ENCODE measurements around the gene ADAMTSL3. TPM values are rescaled to one million over a fixed set of nuclear protein-coding genes. Genes with fewer than 3 reads are reported as not detected.

The ADAMTSL3 gene
- total and polyA plus RNA-seq, 2 of the 8 experiments (the other 6 are each of a cell fraction or from before 2014, with no cell fraction given): 0.35 to 1.4 TPM

DNA sequence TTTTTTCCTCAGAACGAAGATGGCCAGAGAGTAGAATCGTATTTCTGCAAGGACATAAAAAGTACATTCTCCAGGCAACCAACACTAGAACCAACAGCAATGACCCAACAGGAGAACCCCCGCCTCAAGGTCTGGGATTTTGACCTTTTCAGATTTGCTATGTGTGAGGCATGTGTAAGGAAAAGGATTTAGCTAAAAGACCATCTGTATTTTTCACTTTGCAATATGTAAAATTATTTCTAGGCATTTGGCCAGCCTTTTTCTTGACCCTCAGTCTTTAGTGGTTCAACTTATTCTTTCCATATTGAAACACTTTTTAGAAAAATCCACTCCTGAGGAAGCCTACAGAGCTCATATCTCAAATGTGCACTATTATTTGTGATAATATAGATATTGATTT, 362.4 kb downstream of the ADAMTSL3 start:
- Histone ChIP-seq H3K56ac (replicated peaks; ENCODE audit: insufficient read length, low read depth, low read length) (no peak overlapping the region), H4K5ac (ENCODE audit: insufficient read length, low read depth, low read length) (no peak overlapping the region), H3K23ac (ENCODE audit: insufficient read length) (no peak overlapping the region), H3K4me2 (ENCODE audit: insufficient read depth in 1 of 2, low read depth in 2 of 2, low read length in 2 of 2) (no peak overlapping the region), H3K18ac (ENCODE audit: extremely low read depth, low read length) (no peak overlapping the region), H3K79me2 (ENCODE audit: control insufficient read depth in 1 of 2, insufficient read depth in 2 of 2, low read length in 2 of 2) (no peaks in the 10 kb centered on the region), H4K20me1 (replicated peaks in 1 of 2; ENCODE audit: control insufficient read depth in 1 of 2, insufficient read depth in 2 of 2, low read length in 2 of 2) (no peaks in the 10 kb centered on the region), H3K27ac (ENCODE audit: low read depth, low read length) (no peak overlapping the region), H4K8ac (ENCODE audit: extremely low read depth, insufficient read depth, low read length) (no peak overlapping the region), H3K27me3 (replicated peaks in 1 of 4; ENCODE audit: control insufficient read depth in 3 of 4, extremely low read depth in 1 of 4, insufficient read depth in 3 of 4, low read length in 3 of 4) (no peaks in the 10 kb centered on the region), H3K4me3 (ENCODE audit: extremely low read depth in 1 of 4, insufficient read depth in 2 of 4, low read depth in 3 of 4, low read length in 4 of 4) (no peak overlapping the region), H3K4ac (replicated peaks; ENCODE audit: insufficient read length, low read depth, low read length) (no peak overlapping the region), H2BK5ac (ENCODE audit: low read depth, low read length) (no peak overlapping the region), H3K79me1 (ENCODE audit: low read depth, low read length) (no peaks in the 10 kb centered on the region), H3K9ac (replicated peaks in 1 of 4; ENCODE audit: extremely low read depth in 1 of 4, low read depth in 3 of 4, low read length in 3 of 4) (no peak overlapping the region), H3K4me1 (replicated peaks in 1 of 4; ENCODE audit: control insufficient read depth in 3 of 4, insufficient read depth in 4 of 4, low read length in 3 of 4) (no peaks in the 10 kb centered on the region), H3K14ac (ENCODE audit: insufficient read length) (no peak overlapping the region), H2BK120ac (replicated peaks; ENCODE audit: low read depth, low read length) (no peak overlapping the region), H2BK20ac (ENCODE audit: low read length) (no peak overlapping the region), H2AK5ac (ENCODE audit: low read depth, low read length) (no peak overlapping the region), H3K36me3 (ENCODE audit: control insufficient read depth in 2 of 4, insufficient read depth in 4 of 4, low read length in 3 of 4) (no peaks in the 10 kb centered on the region), H2AFZ (ENCODE audit: low read length) (no peak overlapping the region), H3K9me3 (ENCODE audit: insufficient read depth in 2 of 2, low read depth in 1 of 2, low read length in 1 of 2) (no peaks in the 10 kb centered on the region), H2BK12ac (ENCODE audit: low read depth, low read length) (no peak overlapping the region), H4K91ac (replicated peaks; ENCODE audit: insufficient read length, low read length) (no peak overlapping the region), H2BK15ac (ENCODE audit: low read length) (no peak overlapping the region), H3K23me2 (ENCODE audit: low read depth, low read length) (no peaks in the 10 kb centered on the region; the same call in 1 of the 2 replicates)
- CTCF ChIA-PET (ENCODE audit: partially characterized antibody): interaction anchor here (0.7 to 3.8 kb wide), 7 partner anchors 8 to 698 kb away, joined by 3 to 19 read pairs (median 5); no protein-coding TSS in a partner anchor
- FAIRE-seq: no peak
- WGBS, 2 experiments (ENCODE audit: extremely low coverage in 1 of 2, insufficient coverage in 1 of 2, insufficient read length in 1 of 2, insufficient replicate concordance in 2 of 2, low coverage in 1 of 2, low lambda C conversion rate in 2 of 2, missing lambda C conversion rate in 1 of 2): 81% methylated on average over 3 of the region's 3 CpGs; no CpG with 5 or more reads in 1 of the 2 experiments
- no peak for DNase-seq (ENCODE audit: low read depth in 1 of 2, low spot score in 2 of 2)
- POLR2A ChIA-PET (ENCODE audit: partially characterized antibody): no interaction called here
- TF ChIP-seq NANOG (IDR thresholded peaks at IDR 0.05; ENCODE audit: insufficient read depth, low read depth, low read length, poor library complexity, severe bottlenecking) (no peak), MAFK (IDR thresholded peaks at IDR 0.05; ENCODE audit: low read depth, low read length) (no peak), TEAD4 (IDR thresholded peaks at IDR 0.05; ENCODE audit: low read depth, low read length) (no peak), SRF (IDR thresholded peaks at IDR 0.05; ENCODE audit: low read depth, low read length) (no peak), PHF8 (conservative IDR thresholded peaks at IDR 0.05; ENCODE audit: low read depth, low read length) (no peak), CREB1 (IDR thresholded peaks at IDR 0.05) (no peak), KDM5A (IDR thresholded peaks at IDR 0.05; ENCODE audit: low read length) (no peak), POU5F1 (IDR thresholded peaks at IDR 0.05; ENCODE audit: low read depth, low read length) (no peak), ATF3 (IDR thresholded peaks at IDR 0.05; ENCODE audit: insufficient read depth, low read depth, low read length) (no peak), TAF7 (optimal IDR thresholded peaks at IDR 0.05; ENCODE audit: borderline replicate concordance, low read depth, low read length) (no peak), CHD2 (IDR thresholded peaks at IDR 0.05; ENCODE audit: low read length) (no peak), HDAC2 (IDR thresholded peaks at IDR 0.05; ENCODE audit: borderline replicate concordance in 1 of 2, low read depth in 2 of 2, low read length in 2 of 2) (no peak), SP2 (IDR thresholded peaks at IDR 0.05; ENCODE audit: low read length) (no peak)
